ENCODE measurements around the gene MLNR.

MLNR gene

DNA sequence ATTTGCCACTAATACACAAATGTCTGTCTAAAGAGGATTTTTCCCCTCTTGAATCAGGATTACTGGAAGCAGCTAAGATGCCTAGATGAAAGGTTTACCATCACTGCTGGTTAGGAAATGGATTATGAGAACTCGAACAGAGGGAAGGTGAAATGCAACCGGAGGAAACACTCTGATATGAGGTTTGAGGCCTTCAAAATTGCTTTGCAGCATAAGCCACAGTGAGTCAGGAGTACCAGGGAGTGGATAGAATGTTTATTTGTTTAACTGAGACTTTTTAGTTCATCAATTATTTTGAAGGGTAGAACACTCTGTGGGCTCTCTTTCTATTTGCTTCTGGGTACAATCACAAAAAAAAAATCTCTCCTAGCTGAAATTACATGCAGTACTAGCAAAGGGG lies 45.7 kb downstream of the MLNR start:
- Histone ChIP-seq H3K9me3 (ENCODE audit: low read length) (no peaks in the 10 kb centered on the region), H3K4me1 (ENCODE audit: insufficient read depth, low read length, severe bottlenecking) (no peaks in the 10 kb centered on the region), H3K36me3 (ENCODE audit: insufficient read depth, low read length) (peaks cover 13% of the 10 kb centered on the region), H3K4me3 (ENCODE audit: low read depth, low read length, poor library complexity, severe bottlenecking) (no peak overlapping the region), H4K20me1 (ENCODE audit: insufficient read depth, low read length) (no peaks in the 10 kb centered on the region), H3K79me2 (ENCODE audit: insufficient read depth, low read length) (no peaks in the 10 kb centered on the region), H3K27ac (ENCODE audit: low read depth, low read length, poor library complexity, severe bottlenecking) (no peak overlapping the region), H2AFZ (ENCODE audit: low read length) (no peak overlapping the region), H3K9ac (ENCODE audit: low read length) (no peak overlapping the region), H3K27me3 (ENCODE audit: insufficient read depth, low read length) (no peaks in the 10 kb centered on the region), H3K9me2 (ENCODE audit: low read depth, low read length) (no peaks in the 10 kb centered on the region), H3F3A (ENCODE audit: insufficient read depth, low read length) (no peaks in the 10 kb centered on the region), H3K4me2 (ENCODE audit: low read length) (no peak overlapping the region)
- TF ChIP-seq, protein P1, sequence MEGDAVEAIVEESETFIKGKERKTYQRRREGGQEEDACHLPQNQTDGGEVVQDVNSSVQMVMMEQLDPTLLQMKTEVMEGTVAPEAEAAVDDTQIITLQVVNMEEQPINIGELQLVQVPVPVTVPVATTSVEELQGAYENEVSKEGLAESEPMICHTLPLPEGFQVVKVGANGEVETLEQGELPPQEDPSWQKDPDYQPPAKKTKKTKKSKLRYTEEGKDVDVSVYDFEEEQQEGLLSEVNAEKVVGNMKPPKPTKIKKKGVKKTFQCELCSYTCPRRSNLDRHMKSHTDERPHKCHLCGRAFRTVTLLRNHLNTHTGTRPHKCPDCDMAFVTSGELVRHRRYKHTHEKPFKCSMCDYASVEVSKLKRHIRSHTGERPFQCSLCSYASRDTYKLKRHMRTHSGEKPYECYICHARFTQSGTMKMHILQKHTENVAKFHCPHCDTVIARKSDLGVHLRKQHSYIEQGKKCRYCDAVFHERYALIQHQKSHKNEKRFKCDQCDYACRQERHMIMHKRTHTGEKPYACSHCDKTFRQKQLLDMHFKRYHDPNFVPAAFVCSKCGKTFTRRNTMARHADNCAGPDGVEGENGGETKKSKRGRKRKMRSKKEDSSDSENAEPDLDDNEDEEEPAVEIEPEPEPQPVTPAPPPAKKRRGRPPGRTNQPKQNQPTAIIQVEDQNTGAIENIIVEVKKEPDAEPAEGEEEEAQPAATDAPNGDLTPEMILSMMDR (IDR thresholded peaks at IDR 0.05; ENCODE audit: low read length), result no peak
- TF ChIP-seq EZH2 (IDR thresholded peaks at IDR 0.05; ENCODE audit: borderline replicate concordance, low read length), result no peak

DNA sequence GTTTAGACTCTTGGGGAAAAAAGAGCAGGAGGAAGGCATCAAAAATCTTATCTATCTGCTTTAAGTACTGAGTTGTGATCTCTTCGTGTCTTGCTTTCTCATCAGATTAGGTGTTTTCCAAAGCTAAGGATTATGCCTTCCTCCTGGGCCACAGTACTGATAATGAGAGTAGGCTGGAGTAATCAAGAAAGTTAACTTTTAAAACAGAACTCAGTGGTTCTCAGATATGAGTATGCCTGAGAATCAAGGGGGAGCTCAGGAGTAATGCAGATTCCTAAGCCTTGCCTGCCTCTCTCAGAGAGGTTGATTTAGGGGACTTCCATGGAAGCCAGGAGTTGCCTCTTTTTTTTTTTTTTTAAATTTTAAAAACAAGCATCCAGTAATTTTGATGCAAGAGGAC lies 51.1 kb downstream of the MLNR start:
- Histone ChIP-seq H3K36me3 (ENCODE audit: insufficient read depth, low read length) (no peaks in the 10 kb centered on the region), H3K4me2 (ENCODE audit: low read length) (no peak overlapping the region), H4K20me1 (ENCODE audit: insufficient read depth, low read length) (no peaks in the 10 kb centered on the region), H3F3A (ENCODE audit: insufficient read depth, low read length) (no peaks in the 10 kb centered on the region), H3K9me3 (ENCODE audit: low read length) (no peaks in the 10 kb centered on the region), H3K4me3 (ENCODE audit: low read depth, low read length, poor library complexity, severe bottlenecking) (no peak overlapping the region), H3K79me2 (ENCODE audit: insufficient read depth, low read length) (no peaks in the 10 kb centered on the region), H2AFZ (ENCODE audit: low read length) (no peak overlapping the region), H3K27ac (ENCODE audit: low read depth, low read length, poor library complexity, severe bottlenecking) (no peak overlapping the region), H3K9me2 (ENCODE audit: low read depth, low read length) (no peaks in the 10 kb centered on the region), H3K27me3 (ENCODE audit: insufficient read depth, low read length) (no peaks in the 10 kb centered on the region), H3K4me1 (ENCODE audit: insufficient read depth, low read length, severe bottlenecking) (no peaks in the 10 kb centered on the region), H3K9ac (ENCODE audit: low read length) (no peak overlapping the region)
- no peak for TF ChIP-seq EZH2 (IDR thresholded peaks at IDR 0.05; ENCODE audit: borderline replicate concordance, low read length)
- TF ChIP-seq, protein P1 (IDR thresholded peaks at IDR 0.05; ENCODE audit: low read length), result no peak

All from OCI-LY1 (cell line).